HCT116 (cell line): ENCODE results near the gene C14orf180. TPM values are rescaled to one million over a fixed set of nuclear protein-coding genes. Genes with fewer than 3 reads are reported as not detected.

Experiments used
- ATAC-seq: fragments of 200-7000 bp; cut with Tn5 transposase; 2 replicates; pipeline ENCODE4 v1.9.1; 2020; ENCODE audit warnings: mild to moderate bottlenecking, moderate library complexity
- BruUV-seq: library from RNA; stranded (reverse); fragments of 400-500 nt; replicated peaks from 2 replicates; lab custom pipeline; 2021; lab: Mats Ljungman, UMichigan
- CTCF ChIA-PET: fragments of 300-600 bp; sonication (Branson Sonifier 250); formaldehyde crosslinking; loops from one replicate; lab custom pipeline; 2021; ENCODE audit warnings: antibody characterized with exemption; lab: Charles Lee
- POLR2A ChIA-PET: fragments of 300-600, 350-600 bp; sonication (Branson Sonifier 250); formaldehyde crosslinking; loops from one replicate; lab custom pipeline; 2021; ENCODE audit warnings: antibody characterized with exemption; lab: Charles Lee
- RAD21 ChIA-PET, 2 experiments: fragments of 300-600 bp; sonication (Branson Sonifier 250); formaldehyde crosslinking; loops; one replicate each; lab custom pipeline; 2023; ENCODE audit warnings: low total read pairs in 2 of 2; ENCODE audit not compliant: uncharacterized antibody in 2 of 2, unreplicated experiment in 2 of 2, low non-redundant PET in 1 of 2; lab: Charles Lee
- DNase-seq: peaks from one replicate; pipeline ENCODE4 v3.0.0-alpha.2; 2010; ENCODE audit warnings: low read depth, low spot score
- H2AFZ ChIP-seq: fragments of 200-600 bp; shearing (Covaris generic), sonication (generic); 2 replicates; pipeline ENCODE4 v1.6.1; 2017; ENCODE audit warnings: low read depth, mixed run types, mixed read lengths, antibody characterized with exemption, low read length; ENCODE audit not compliant: poor library complexity, severe bottlenecking
- H3K27ac ChIP-seq: 2 replicates; pipeline ENCODE4 v1.5.1; 2012; ENCODE audit warnings: low read depth, low read length
- H3K27me3 ChIP-seq: fragments of 200-600 bp; sonication (generic); 2 replicates; pipeline ENCODE4 v1.6.1; 2016; ENCODE audit warnings: mixed run types, low read length, mixed read lengths; ENCODE audit not compliant: insufficient read depth
- H3K36me3 ChIP-seq, 2 experiments: fragments of 200-500 bp in 1 of 2; fragments of 200-600 bp in 1 of 2; sonication (Bioruptor generic) in 1 of 2; sonication (generic) in 1 of 2; 2 replicates each; pipeline versions ENCODE4 v1.5.1 to v1.6.1; 2014 to 2016; ENCODE audit warnings: low read length in 2 of 2, inconsistent platforms in 1 of 2, mixed read lengths in 1 of 2, mixed run types in 1 of 2; ENCODE audit not compliant: insufficient read depth in 2 of 2, control insufficient read depth in 1 of 2
- H3K4me1 ChIP-seq, 2 experiments: fragments of 200-600 bp in 1 of 2; sonication (generic) in 1 of 2; 2 replicates each; pipeline versions ENCODE4 v1.5.1 to v1.6.1; 2012 to 2017; ENCODE audit warnings: low read length in 2 of 2, inconsistent platforms in 1 of 2, mild to moderate bottlenecking in 1 of 2, mixed read lengths in 1 of 2, mixed run types in 1 of 2, moderate library complexity in 1 of 2; ENCODE audit not compliant: insufficient read depth in 2 of 2, control insufficient read depth in 1 of 2
- H3K4me2 ChIP-seq: fragments of 200-600 bp; sonication (generic); 2 replicates; pipeline ENCODE4 v1.6.1; 2017; ENCODE audit warnings: mixed run types, low read length, mixed read lengths
- H3K4me3 ChIP-seq, 2 experiments: fragments of 200-600 bp in 1 of 2; sonication (generic) in 1 of 2; replicated peaks in 1 of 2; 2 replicates each; pipeline ENCODE4 v1.5.1; 2011 to 2016; ENCODE audit warnings: low read length in 2 of 2, control low read depth in 1 of 2, low read depth in 1 of 2, mild to moderate bottlenecking in 1 of 2, mixed read lengths in 1 of 2, mixed run types in 1 of 2
- H3K79me2 ChIP-seq: fragments of 200-600 bp; sonication (generic); 2 replicates; pipeline ENCODE4 v1.6.1; 2017; ENCODE audit warnings: mild to moderate bottlenecking, mixed run types, low read length, moderate library complexity, mixed read lengths; ENCODE audit not compliant: insufficient read depth
- H3K9ac ChIP-seq: fragments of 200-600 bp; sonication (generic); 2 replicates; pipeline ENCODE4 v1.6.1; 2016; ENCODE audit warnings: low read length, mixed read lengths
- H3K9me2 ChIP-seq: fragments of 200-600 bp; sonication (generic), shearing (Covaris generic); 2 replicates; pipeline ENCODE4 v1.6.1; 2017; ENCODE audit warnings: mixed run types, mild to moderate bottlenecking, moderate library complexity; ENCODE audit not compliant: insufficient read depth
- H3K9me3 ChIP-seq, 2 experiments: fragments of 200-500 bp in 1 of 2; fragments of 200-600 bp in 1 of 2; sonication (Bioruptor generic) in 1 of 2; sonication (generic) in 1 of 2; 2 replicates each; pipeline ENCODE4 v1.6.1; 2014 to 2017; ENCODE audit warnings: low read length in 2 of 2, mixed read lengths in 2 of 2, inconsistent platforms in 1 of 2, low read depth in 1 of 2, mild to moderate bottlenecking in 1 of 2, mixed run types in 1 of 2, moderate library complexity in 1 of 2; ENCODE audit not compliant: control insufficient read depth in 1 of 2, insufficient read depth in 1 of 2
- H4K20me1 ChIP-seq: fragments of 200-600 bp; sonication (generic), shearing (Covaris generic); 2 replicates; pipeline ENCODE4 v1.6.1; 2017; ENCODE audit warnings: mixed run types, mild to moderate bottlenecking, moderate library complexity; ENCODE audit not compliant: insufficient read depth
- ATF3 ChIP-seq: IDR thresholded peaks from 2 replicates; pipeline ENCODE4 v1.6.1; 2012
- CEBPB ChIP-seq: IDR thresholded peaks from 2 replicates; pipeline ENCODE4 v1.6.1; 2012; ENCODE audit warnings: low read depth
- EGR1 ChIP-seq: IDR thresholded peaks from 2 replicates; pipeline ENCODE4 v1.6.1; 2012; ENCODE audit warnings: low read depth
- ELF1 ChIP-seq: IDR thresholded peaks from 2 replicates; pipeline ENCODE4 v1.6.1; 2012; ENCODE audit warnings: low read depth, borderline replicate concordance
- EZH2 ChIP-seq: fragments of 200-600 bp; sonication (generic); IDR thresholded peaks from 2 replicates; pipeline ENCODE4 v1.6.1; 2017; ENCODE audit warnings: antibody characterized with exemption, mixed run types
- EZH2phosphoT487 ChIP-seq: fragments of 200-600 bp; IDR thresholded peaks from 2 replicates; pipeline ENCODE4 v1.6.1; 2018; ENCODE audit warnings: antibody characterized with exemption, borderline replicate concordance
- FOSL1 ChIP-seq: IDR thresholded peaks from 2 replicates; pipeline ENCODE4 v1.6.1; 2012; ENCODE audit warnings: low read depth
- POLR2A ChIP-seq: IDR thresholded peaks from 2 replicates; pipeline ENCODE4 v1.7.0; 2011; ENCODE audit warnings: borderline replicate concordance; ENCODE audit not compliant: insufficient read depth, insufficient read length; ENCODE audit errors: extremely low read depth
- POLR2AphosphoS5 ChIP-seq: IDR thresholded peaks from 2 replicates; pipeline ENCODE4 v1.6.1; 2011; ENCODE audit warnings: mild to moderate bottlenecking, low read depth, low read length, moderate library complexity
- RAD21 ChIP-seq: IDR thresholded peaks from 2 replicates; pipeline ENCODE4 v1.6.1; 2012; ENCODE audit warnings: low read depth, mild to moderate bottlenecking
- SIN3A ChIP-seq: IDR thresholded peaks from 2 replicates; pipeline ENCODE4 v1.6.1; 2012; ENCODE audit warnings: low read depth
- SP1 ChIP-seq: IDR thresholded peaks from 2 replicates; pipeline ENCODE4 v1.6.1; 2012; ENCODE audit warnings: low read depth
- SRF ChIP-seq: IDR thresholded peaks from 2 replicates; pipeline ENCODE4 v1.6.1; 2012; ENCODE audit warnings: low read depth
- TCF7L2 ChIP-seq: IDR thresholded peaks from 2 replicates; pipeline ENCODE4 v1.7.0; 2011; ENCODE audit warnings: borderline replicate concordance, inconsistent platforms; ENCODE audit not compliant: insufficient read depth, insufficient read length; ENCODE audit errors: extremely low read depth
- YY1 ChIP-seq: IDR thresholded peaks from 2 replicates; pipeline ENCODE4 v1.6.1; 2011; ENCODE audit warnings: low read length, low read depth, moderate library complexity, mild to moderate bottlenecking; ENCODE audit not compliant: insufficient replicate concordance; ENCODE audit errors: extremely low read depth
- ZNF274 ChIP-seq: fragments of 200-500 bp; sonication (Bioruptor generic); IDR thresholded peaks from 2 replicates; pipeline ENCODE4 v1.6.1; 2014; ENCODE audit warnings: mild to moderate bottlenecking, low read depth, low read length, inconsistent platforms
- intact Hi-C: fragments of 100-400 bp; cut with micrococcal nuclease; formaldehyde crosslinking; loops from 2 replicates; pipeline ENCODE4 v1.10.0; 2022
- total RNA-seq: library from RNA; stranded (reverse); gene quantifications from one replicate; pipeline ENCODE4 v1.2.1, GENCODE V29; 2021; ENCODE audit not compliant: unreplicated experiment
- TF ChIP-seq, protein P1 (sequence below), 3 experiments: fragments of 200-600 bp in 1 of 3; sonication (generic) in 1 of 3; IDR thresholded peaks in 2 of 3; conservative IDR thresholded peaks in 1 of 3; 2 replicates each; pipeline ENCODE4 v1.5.1; 2012 to 2017; ENCODE audit warnings: low read depth in 2 of 3, low read length in 2 of 3, antibody characterized with exemption in 1 of 3, borderline replicate concordance in 1 of 3, control low read depth in 1 of 3, mild to moderate bottlenecking in 1 of 3, mixed read lengths in 1 of 3, mixed run types in 1 of 3, moderate library complexity in 1 of 3; ENCODE audit not compliant: insufficient read depth in 1 of 3
- TF ChIP-seq, protein P2 (sequence below): IDR thresholded peaks from 2 replicates; pipeline ENCODE4 v1.6.1; 2012
- TF ChIP-seq, protein P3 (sequence below): IDR thresholded peaks from 2 replicates; pipeline ENCODE4 v1.6.1; 2011; ENCODE audit warnings: mild to moderate bottlenecking, low read length, moderate library complexity; ENCODE audit not compliant: insufficient replicate concordance; ENCODE audit errors: extremely low read depth

The C14orf180 gene
- total RNA-seq, 1 experiment from 2014 or later: not detected

DNA sequence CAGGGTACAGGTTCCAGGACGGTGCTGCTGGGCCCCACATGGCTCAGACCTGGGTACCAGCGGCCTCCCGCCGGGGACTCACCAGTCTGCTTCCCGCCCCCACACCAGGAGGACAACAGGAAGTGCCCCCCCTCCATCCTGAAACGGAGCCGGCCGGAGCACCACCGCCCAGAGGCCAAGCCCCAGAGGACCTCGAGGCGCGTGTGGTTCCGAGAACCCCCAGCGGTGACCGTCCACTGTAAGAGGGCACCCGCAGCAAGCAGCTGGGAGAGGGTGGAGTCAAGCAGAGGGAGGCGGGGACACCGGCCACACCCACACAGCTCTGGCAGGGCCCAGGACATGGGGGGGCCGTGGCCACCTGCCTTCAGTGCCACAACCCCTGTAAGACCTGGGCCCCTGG, 8.1 kb downstream of the C14orf180 start:
- no peak overlapping the region for H3K4me3 ChIP-seq
- ChIA-PET POLR2A (no interaction called here), RAD21 (no interaction called here), CTCF (no interaction called here)
- BruUV-seq: no TSS peak
- H3K9ac ChIP-seq: no peak overlapping the region
- H3K9me3 ChIP-seq: no peaks in the 10 kb centered on the region
- no peak overlapping the region for H2AFZ ChIP-seq
- intact Hi-C loops: no loop called here
- TF ChIP-seq, protein P1, sequence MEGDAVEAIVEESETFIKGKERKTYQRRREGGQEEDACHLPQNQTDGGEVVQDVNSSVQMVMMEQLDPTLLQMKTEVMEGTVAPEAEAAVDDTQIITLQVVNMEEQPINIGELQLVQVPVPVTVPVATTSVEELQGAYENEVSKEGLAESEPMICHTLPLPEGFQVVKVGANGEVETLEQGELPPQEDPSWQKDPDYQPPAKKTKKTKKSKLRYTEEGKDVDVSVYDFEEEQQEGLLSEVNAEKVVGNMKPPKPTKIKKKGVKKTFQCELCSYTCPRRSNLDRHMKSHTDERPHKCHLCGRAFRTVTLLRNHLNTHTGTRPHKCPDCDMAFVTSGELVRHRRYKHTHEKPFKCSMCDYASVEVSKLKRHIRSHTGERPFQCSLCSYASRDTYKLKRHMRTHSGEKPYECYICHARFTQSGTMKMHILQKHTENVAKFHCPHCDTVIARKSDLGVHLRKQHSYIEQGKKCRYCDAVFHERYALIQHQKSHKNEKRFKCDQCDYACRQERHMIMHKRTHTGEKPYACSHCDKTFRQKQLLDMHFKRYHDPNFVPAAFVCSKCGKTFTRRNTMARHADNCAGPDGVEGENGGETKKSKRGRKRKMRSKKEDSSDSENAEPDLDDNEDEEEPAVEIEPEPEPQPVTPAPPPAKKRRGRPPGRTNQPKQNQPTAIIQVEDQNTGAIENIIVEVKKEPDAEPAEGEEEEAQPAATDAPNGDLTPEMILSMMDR (IDR thresholded peaks at IDR 0.05 in 2 of 3, conservative IDR thresholded peaks at IDR 0.05 in 1 of 3; ENCODE audit: borderline replicate concordance in 1 of 3, insufficient read depth in 1 of 3, low read depth in 2 of 3, low read length in 2 of 3): no peak
- no peak for TF ChIP-seq EGR1
- TF ChIP-seq POLR2AphosphoS5: no peak
- TF ChIP-seq ZNF274: no peak
- no peak for TF ChIP-seq SIN3A
- TF ChIP-seq EZH2: no peak
- TF ChIP-seq SP1: no peak
- no peak for TF ChIP-seq YY1
- TF ChIP-seq, protein P2, sequence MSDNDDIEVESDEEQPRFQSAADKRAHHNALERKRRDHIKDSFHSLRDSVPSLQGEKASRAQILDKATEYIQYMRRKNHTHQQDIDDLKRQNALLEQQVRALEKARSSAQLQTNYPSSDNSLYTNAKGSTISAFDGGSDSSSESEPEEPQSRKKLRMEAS: no peak
- TF ChIP-seq ELF1: no peak
- TF ChIP-seq POLR2A: no peak
- TF ChIP-seq, protein P3, sequence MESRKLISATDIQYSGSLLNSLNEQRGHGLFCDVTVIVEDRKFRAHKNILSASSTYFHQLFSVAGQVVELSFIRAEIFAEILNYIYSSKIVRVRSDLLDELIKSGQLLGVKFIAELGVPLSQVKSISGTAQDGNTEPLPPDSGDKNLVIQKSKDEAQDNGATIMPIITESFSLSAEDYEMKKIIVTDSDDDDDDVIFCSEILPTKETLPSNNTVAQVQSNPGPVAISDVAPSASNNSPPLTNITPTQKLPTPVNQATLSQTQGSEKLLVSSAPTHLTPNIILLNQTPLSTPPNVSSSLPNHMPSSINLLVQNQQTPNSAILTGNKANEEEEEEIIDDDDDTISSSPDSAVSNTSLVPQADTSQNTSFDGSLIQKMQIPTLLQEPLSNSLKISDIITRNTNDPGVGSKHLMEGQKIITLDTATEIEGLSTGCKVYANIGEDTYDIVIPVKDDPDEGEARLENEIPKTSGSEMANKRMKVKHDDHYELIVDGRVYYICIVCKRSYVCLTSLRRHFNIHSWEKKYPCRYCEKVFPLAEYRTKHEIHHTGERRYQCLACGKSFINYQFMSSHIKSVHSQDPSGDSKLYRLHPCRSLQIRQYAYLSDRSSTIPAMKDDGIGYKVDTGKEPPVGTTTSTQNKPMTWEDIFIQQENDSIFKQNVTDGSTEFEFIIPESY: no peak
- no peak for TF ChIP-seq SRF
- TF ChIP-seq EZH2phosphoT487: no peak
- TF ChIP-seq TCF7L2: no peak
- TF ChIP-seq ATF3: no peak
- no peak for TF ChIP-seq FOSL1
- no peak for TF ChIP-seq RAD21
- TF ChIP-seq CEBPB: no peak
- no peak overlapping the region for H3K4me2 ChIP-seq
- H3K4me1 ChIP-seq: no peaks in the 10 kb centered on the region
- no peaks in the 10 kb centered on the region for H3K79me2 ChIP-seq
- H4K20me1 ChIP-seq: no peaks in the 10 kb centered on the region
- H3K36me3 ChIP-seq: no peaks in the 10 kb centered on the region
- no peak overlapping the region for H3K27ac ChIP-seq
- ATAC-seq (peak; percentile 52; the same call in 1 of the 2 replicates), DNase-seq (no peak)
- H3K27me3 ChIP-seq: no peaks in the 10 kb centered on the region
- H3K9me2 ChIP-seq: no peaks in the 10 kb centered on the region
